Spinal cord (tissue), 10 donors: ENCODE data around the gene PIK3CG. TPM values are rescaled to one million over a fixed set of nuclear protein-coding genes. Genes with fewer than 3 reads are reported as not detected.
"Not testable (repeated sequence)": the region's sequence is repeated elsewhere in the genome, so short reads cannot be mapped to it uniquely, and the experiment has no call there.

ENCODE experiments used
- DNase-seq, 6 donors: peaks; one replicate each; pipeline versions ENCODE4 v3.0.0 to v3.0.0-alpha.2; 2013 to 2015; ENCODE audit warnings: low spot score in 6 of 6, low read depth in 4 of 6
- H3K27ac ChIP-seq: one replicate; pipeline ENCODE4 v1.5.1; 2013; ENCODE audit warnings: low read depth, low read length, control low read depth
- H3K27me3 ChIP-seq: one replicate; pipeline ENCODE4 v1.6.1; 2013; ENCODE audit warnings: low read length; ENCODE audit not compliant: control insufficient read depth, insufficient read depth
- H3K36me3 ChIP-seq: one replicate; pipeline ENCODE4 v1.6.1; 2013; ENCODE audit warnings: low read length; ENCODE audit not compliant: control insufficient read depth, insufficient read depth
- H3K4me1 ChIP-seq: one replicate; pipeline ENCODE4 v1.6.1; 2013; ENCODE audit warnings: low read length; ENCODE audit not compliant: control insufficient read depth, insufficient read depth
- H3K4me3 ChIP-seq: one replicate; pipeline ENCODE4 v1.5.1; 2013; ENCODE audit warnings: low read depth, low read length, control low read depth
- H3K9me3 ChIP-seq: one replicate; pipeline ENCODE4 v1.6.1; 2013; ENCODE audit warnings: low read length; ENCODE audit not compliant: control insufficient read depth, insufficient read depth
- WGBS: methylation state at CpG from one replicate; pipeline ENCODE4 v1.1.5; 2013; ENCODE audit warnings: missing lambda C conversion rate; ENCODE audit not compliant: insufficient coverage; 5-methylcytosine and 5-hydroxymethylcytosine counted together
- polyA plus RNA-seq, 2 donors: library from polyadenylated mRNA; unstranded; fragments of 120-200 nt; gene quantifications; one replicate each; pipeline ENCODE4 v1.2.1, GENCODE V29; 2013; ENCODE audit not compliant: insufficient read length in 2 of 2
- total RNA-seq, 2 donors: library from RNA; depleted of rRNA in 1 of 2; stranded (reverse); fragments of 120-200 nt in 1 of 2; fragments of >200 nt in 1 of 2; gene quantifications; one replicate each; pipeline versions ENCODE4 v1.2.3 to v1.2.4, GENCODE V29; 2013 to 2014
- donor health status: healthy.

The PIK3CG gene
- total and polyA plus RNA-seq, 4 donors, result 1.4 to 6.4 (median 2.6) TPM

DNA sequence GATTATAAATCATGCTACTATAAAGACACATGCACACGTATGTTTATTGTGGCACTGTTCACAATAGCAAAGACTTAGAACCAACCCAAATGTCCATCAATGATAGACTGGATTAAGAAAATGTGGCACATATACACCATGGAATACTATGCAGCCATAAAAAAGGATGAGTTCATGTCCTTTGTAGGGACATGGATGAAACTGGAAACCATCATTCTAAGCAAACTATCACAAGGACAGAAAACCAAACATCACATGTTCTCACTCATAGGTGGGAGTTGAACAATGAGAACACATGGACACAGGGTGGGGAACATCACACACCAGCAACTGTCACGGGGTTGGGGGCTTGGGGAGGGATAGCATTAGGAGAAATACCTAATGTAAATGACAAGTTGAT lies 59.4 kb downstream of the PIK3CG start:
- H3K4me3 ChIP-seq, H3K9me3 ChIP-seq, H3K36me3 ChIP-seq, H3K4me1 ChIP-seq, H3K27ac ChIP-seq, DNase-seq, H3K27me3 ChIP-seq: not testable (repeated sequence)
- no CpG with 5 or more reads among the region's 2 CpGs for WGBS

DNA sequence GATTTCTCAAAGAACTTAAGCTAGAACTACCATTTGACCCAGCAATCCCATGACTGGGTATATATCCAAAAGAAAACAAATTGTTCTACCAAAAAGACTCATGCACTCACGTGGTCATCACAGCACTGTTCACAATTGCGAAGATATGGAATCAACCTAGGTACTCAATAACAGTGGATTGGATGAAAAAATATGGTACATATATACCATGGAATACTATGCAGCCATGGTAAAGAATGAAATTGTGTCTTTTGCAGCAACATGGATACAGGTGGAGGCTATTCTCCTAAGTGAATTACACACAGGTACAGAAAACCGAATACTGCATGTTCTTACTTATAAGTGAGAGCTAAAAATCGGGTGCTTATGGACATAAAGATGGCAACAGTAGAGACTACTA lies 61.8 kb downstream of the PIK3CG start:
- no peak overlapping the region for H3K27ac ChIP-seq
- no peaks in the 10 kb centered on the region for H3K27me3 ChIP-seq
- H3K9me3 ChIP-seq, result no peaks in the 10 kb centered on the region
- no peaks in the 10 kb centered on the region for H3K36me3 ChIP-seq
- no peak overlapping the region for H3K4me3 ChIP-seq
- no CpG with 5 or more reads among the region's 4 CpGs for WGBS
- DNase-seq, result no peak
- no peaks in the 10 kb centered on the region for H3K4me1 ChIP-seq

- Histone ChIP-seq H3K36me3 (no peaks in the 10 kb centered on the region), H3K4me3 (no peak overlapping the region), H3K9me3 (no peaks in the 10 kb centered on the region), H3K27me3 (no peaks in the 10 kb centered on the region), H3K27ac (no peak overlapping the region), H3K4me1 (no peaks in the 10 kb centered on the region)
- WGBS, result 50% methylated on average over 1 of the region's 2 CpGs
- peak in 1 of 6 donors; percentile 28 for DNase-seq
Measured at GRCh38 chr7:106927536-106927935, 62.5 kb downstream of the PIK3CG start.

GRCh38 chr7:106929616-106930015 lies 64.5 kb downstream of the PIK3CG start:
- WGBS, result no CpG with 5 or more reads among the region's 2 CpGs
- not testable (repeated sequence) for H3K27me3 ChIP-seq, H3K4me1 ChIP-seq, H3K4me3 ChIP-seq, H3K36me3 ChIP-seq, H3K9me3 ChIP-seq, H3K27ac ChIP-seq, DNase-seq

DNA sequence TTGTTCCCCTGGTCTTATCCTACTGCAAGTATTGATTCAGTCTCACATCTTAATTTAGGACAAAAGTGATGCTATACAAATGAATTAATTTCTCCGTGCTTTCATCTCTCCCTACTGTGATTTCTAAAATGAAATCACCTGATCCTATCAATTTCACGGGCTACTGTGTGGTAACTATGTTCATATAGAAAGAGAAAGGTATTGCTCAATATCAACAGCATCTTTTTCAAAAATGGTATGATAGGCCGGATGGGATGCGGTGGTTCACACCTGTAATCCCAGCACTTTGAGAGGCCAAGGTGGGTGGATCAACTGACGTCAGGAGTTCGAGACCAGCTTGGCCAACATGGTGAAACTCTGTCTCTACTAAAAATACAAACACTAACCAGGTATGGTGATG lies 71.2 kb downstream of the PIK3CG start:
- no peak overlapping the region for H3K4me3 ChIP-seq
- H3K9me3 ChIP-seq, result no peaks in the 10 kb centered on the region
- no peak for DNase-seq
- H3K27me3 ChIP-seq, result no peaks in the 10 kb centered on the region
- H3K36me3 ChIP-seq, result no peaks in the 10 kb centered on the region
- H3K27ac ChIP-seq, result no peak overlapping the region
- no peaks in the 10 kb centered on the region for H3K4me1 ChIP-seq
- WGBS, result 100% methylated on average over 2 of the region's 6 CpGs

DNA sequence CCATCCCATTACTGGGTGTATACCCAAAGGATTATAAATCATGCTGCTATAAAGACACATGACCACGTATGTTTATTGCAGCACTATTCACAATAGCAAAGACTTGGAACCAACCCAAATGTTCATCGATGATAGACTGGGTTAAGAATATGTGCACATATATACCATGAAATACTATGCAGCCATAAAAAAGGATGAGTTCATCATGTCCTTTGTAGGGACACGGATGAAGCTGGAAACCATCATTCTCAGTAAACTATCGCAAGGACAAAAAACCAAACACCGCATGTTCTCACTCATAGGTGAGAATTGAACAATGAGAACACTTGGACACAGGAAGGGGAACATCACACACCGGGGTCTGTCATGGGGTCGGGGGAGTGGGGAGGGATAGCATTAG lies 73.0 kb downstream of the PIK3CG start:
- not testable (repeated sequence) for DNase-seq, H3K27me3 ChIP-seq
- WGBS, result no CpG with 5 or more reads among the region's 7 CpGs

DNA sequence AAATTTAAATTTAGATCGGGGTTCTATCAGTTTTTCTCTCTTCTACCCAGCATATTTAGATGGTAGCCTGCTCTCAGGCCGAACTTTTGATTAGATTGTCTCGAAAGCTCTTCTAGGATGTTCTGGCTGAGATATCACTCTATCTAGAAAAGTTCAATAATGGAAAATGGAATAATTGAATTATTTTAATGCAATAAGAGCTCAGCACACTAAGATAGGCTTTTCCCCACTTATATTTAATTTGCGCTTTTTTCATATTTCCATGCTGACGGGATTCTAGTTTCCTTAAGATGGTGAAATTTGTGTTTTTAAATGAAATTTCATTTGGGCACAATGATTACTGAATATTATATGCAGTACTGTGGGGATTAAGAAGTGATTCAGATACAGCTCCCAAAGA lies 73.7 kb downstream of the PIK3CG start:
- no peak for DNase-seq
- H3K27me3 ChIP-seq, result no peaks in the 10 kb centered on the region
- no peak overlapping the region for H3K4me3 ChIP-seq
- WGBS, result no CpG with 5 or more reads among the region's 5 CpGs
- no peaks in the 10 kb centered on the region for H3K36me3 ChIP-seq
- no peak overlapping the region for H3K27ac ChIP-seq
- H3K4me1 ChIP-seq, result no peaks in the 10 kb centered on the region
- H3K9me3 ChIP-seq, result no peaks in the 10 kb centered on the region

More for the DNA sequence above, 73.0 kb downstream of the PIK3CG start:
- not testable (repeated sequence) for H3K27ac ChIP-seq, H3K9me3 ChIP-seq, H3K36me3 ChIP-seq, H3K4me3 ChIP-seq, H3K4me1 ChIP-seq

GRCh38 chr7:106944035-106944665 lies 79.1 kb downstream of the PIK3CG start:
- DNase-seq, result no peak
- Histone ChIP-seq H3K27ac (no peak overlapping the region), H3K27me3 (no peaks in the 10 kb centered on the region), H3K9me3 (no peaks in the 10 kb centered on the region), H3K36me3 (no peaks in the 10 kb centered on the region), H3K4me1 (no peaks in the 10 kb centered on the region), H3K4me3 (no peak overlapping the region)
- WGBS, result 73% methylated on average over 9 of the region's 9 CpGs

DNA sequence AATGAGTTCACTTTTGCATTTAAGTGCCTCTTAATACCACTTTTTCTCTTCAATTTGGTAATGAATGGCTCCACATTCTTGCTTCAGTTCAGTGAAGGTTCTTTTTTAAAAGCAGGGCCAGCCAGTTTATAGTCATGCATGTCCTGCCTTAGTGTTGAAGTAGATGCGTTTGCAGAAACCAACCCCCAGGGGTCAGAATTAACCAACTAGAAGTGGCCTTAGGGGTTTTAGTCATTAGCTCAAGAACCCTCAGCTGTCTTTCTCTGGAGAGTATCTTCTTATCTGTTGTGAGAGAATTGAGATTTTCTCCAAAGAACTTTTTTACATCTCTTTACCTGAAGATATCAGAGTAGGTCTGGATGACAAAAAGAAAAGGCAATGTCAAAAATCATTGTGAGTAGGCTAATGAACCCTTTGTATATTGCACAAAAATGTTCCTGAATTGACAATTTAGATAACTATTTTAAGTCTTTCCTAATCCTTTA lies 82.2 kb downstream of the PIK3CG start:
- Histone ChIP-seq H3K4me1 (no peaks in the 10 kb centered on the region), H3K27ac (no peak overlapping the region), H3K4me3 (no peak overlapping the region), H3K9me3 (no peaks in the 10 kb centered on the region), H3K36me3 (no peaks in the 10 kb centered on the region), H3K27me3 (no peaks in the 10 kb centered on the region)
- WGBS, result no CpG with 5 or more reads among the region's 1 CpG
- DNase-seq, result peak in 5 of 6 donors; percentile 48 to 88 (median 53)

DNA sequence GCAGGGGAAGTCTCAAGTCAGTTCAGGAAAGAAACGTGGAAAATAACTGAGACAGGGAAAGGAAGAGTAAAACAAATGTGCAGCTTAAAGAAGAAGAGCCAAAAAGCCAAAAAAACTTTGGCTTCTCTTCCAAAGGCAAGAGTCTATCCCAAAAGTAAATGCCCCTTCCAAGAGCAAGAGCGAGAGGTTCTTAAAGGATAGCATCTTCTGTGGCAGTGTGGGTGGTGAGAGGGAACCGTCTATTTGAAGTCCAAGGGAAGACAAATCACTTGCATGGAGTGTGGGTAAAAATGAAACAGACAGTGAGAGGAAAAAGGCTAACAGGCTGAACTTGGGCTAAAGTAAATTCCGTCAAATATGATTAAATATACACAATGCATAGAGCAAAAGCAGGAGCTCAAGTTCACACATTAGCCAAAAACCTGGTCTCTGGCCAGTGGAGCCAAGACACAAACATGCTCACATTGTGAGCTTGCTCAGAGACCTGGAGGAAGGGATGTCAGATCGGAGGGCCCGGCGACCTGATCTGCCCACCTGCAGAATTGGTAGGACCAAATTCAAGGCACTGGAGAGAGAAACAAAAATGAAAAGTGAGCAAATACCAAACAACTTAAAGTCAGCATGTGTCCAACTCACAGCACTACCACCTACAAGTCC lies 87.0 kb downstream of the PIK3CG start:
- 91% methylated on average over 4 of the region's 7 CpGs for WGBS
- H3K27ac ChIP-seq, result no peak overlapping the region

More for the DNA sequence above, 87.0 kb downstream of the PIK3CG start:
- Histone ChIP-seq H3K4me3 (no peak overlapping the region), H3K9me3 (no peaks in the 10 kb centered on the region), H3K4me1 (peaks cover 5% of the 10 kb centered on the region), H3K27me3 (no peaks in the 10 kb centered on the region), H3K36me3 (no peaks in the 10 kb centered on the region)
- DNase-seq, result no peak
